Testis (tissue), 3 donors: Measurements from ENCODE around the gene ATMIN. TPM values are rescaled to one million over a fixed set of nuclear protein-coding genes. Genes with fewer than 3 reads are reported as not detected.

Experiments used
- DNase-seq: peaks from one replicate; pipeline ENCODE4 v3.0.0-alpha.2; 2019
- H3K27ac ChIP-seq, 2 donors: fragments of 200-600 bp; sonication (generic); one replicate each; pipeline ENCODE4 v1.5.1; 2019
- H3K27me3 ChIP-seq: fragments of 200-600 bp; sonication (generic); one replicate; pipeline ENCODE4 v1.5.1; 2019
- H3K36me3 ChIP-seq: fragments of 200-600 bp; sonication (generic); one replicate; pipeline ENCODE4 v1.5.1; 2017; ENCODE audit warnings: low read depth; ENCODE audit errors: missing control alignments
- H3K4me1 ChIP-seq: fragments of 200-600 bp; sonication (generic); one replicate; pipeline ENCODE4 v1.5.1; 2019
- H3K4me3 ChIP-seq, 2 donors: fragments of 200-600 bp; sonication (generic); one replicate each; pipeline ENCODE4 v1.5.1; 2017 to 2019
- H3K9me3 ChIP-seq: fragments of 200-600 bp; sonication (generic); one replicate; pipeline ENCODE4 v1.5.1; 2017
- POLR2A ChIP-seq: fragments of 450-650 bp; IDR thresholded peaks from one replicate; pipeline ENCODE4 v1.6.1; 2017; ENCODE audit warnings: antibody characterized with exemption, mild to moderate bottlenecking, moderate library complexity
- WGBS, 2 donors: methylation state at CpG; one replicate each; pipeline ENCODE4 v1.1.5; 2018; 5-methylcytosine and 5-hydroxymethylcytosine counted together
- intact Hi-C: fragments of 100-400 bp; cut with DNase I; formaldehyde crosslinking; loops from one replicate; pipeline ENCODE4 v1.15.1; 2023; ENCODE audit warnings: low total_unique reads
- polyA plus RNA-seq: library from polyadenylated mRNA; stranded (reverse); fragments of 350-450 nt; fragmentation: Illumina TruSeq; extraction: RNeasy Lipid Tissue Mini Kit (QIAGEN cat#74804); gene quantifications from one replicate; pipeline ENCODE4 v1.2.3, GENCODE V29; 2014; ENCODE audit warnings: low read depth, low replicate concordance; ENCODE audit not compliant: insufficient read depth
- total RNA-seq, 2 donors: library from RNA; depleted of rRNA; stranded (reverse); fragments of >200 nt; gene quantifications; one replicate each; pipeline ENCODE4 v1.2.3, GENCODE V29; 2016
- TF ChIP-seq, protein P1 (sequence below), 3 experiments: fragments of 450-650 bp in 2 of 3; fragments of 200-600 bp in 1 of 3; sonication (generic) in 1 of 3; IDR thresholded peaks; one replicate each; pipeline ENCODE4 v1.5.1; 2016 to 2019; ENCODE audit warnings: antibody characterized with exemption in 3 of 3, mild to moderate bottlenecking in 2 of 3, moderate library complexity in 1 of 3

Gene ATMIN
- total and polyA plus RNA-seq, 3 donors from 2014 or later = 53.6 to 97.3 (median 65.2) TPM

DNA sequence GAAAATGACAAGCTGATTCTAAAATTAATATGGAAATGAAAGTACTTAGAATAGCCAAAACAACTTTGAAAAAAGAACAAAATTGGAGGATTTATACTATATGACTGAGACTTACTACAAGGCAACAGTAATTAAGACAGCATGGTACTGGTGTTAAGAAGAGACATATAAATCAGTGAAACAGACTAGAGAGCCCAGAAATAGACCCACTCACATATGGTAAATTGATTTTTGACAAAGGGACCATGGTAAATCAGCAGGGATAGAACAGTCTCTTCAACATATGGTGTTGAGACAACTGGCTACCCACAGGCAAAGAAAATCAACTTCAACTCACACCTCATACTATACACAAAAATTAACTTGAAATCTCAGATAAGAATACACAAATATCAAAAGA, 41.8 kb upstream of the ATMIN start:
- TF ChIP-seq, protein P1, sequence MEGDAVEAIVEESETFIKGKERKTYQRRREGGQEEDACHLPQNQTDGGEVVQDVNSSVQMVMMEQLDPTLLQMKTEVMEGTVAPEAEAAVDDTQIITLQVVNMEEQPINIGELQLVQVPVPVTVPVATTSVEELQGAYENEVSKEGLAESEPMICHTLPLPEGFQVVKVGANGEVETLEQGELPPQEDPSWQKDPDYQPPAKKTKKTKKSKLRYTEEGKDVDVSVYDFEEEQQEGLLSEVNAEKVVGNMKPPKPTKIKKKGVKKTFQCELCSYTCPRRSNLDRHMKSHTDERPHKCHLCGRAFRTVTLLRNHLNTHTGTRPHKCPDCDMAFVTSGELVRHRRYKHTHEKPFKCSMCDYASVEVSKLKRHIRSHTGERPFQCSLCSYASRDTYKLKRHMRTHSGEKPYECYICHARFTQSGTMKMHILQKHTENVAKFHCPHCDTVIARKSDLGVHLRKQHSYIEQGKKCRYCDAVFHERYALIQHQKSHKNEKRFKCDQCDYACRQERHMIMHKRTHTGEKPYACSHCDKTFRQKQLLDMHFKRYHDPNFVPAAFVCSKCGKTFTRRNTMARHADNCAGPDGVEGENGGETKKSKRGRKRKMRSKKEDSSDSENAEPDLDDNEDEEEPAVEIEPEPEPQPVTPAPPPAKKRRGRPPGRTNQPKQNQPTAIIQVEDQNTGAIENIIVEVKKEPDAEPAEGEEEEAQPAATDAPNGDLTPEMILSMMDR (IDR thresholded peaks at IDR 0.05) = no peak
- TF ChIP-seq POLR2A = no peak
- intact Hi-C loops = no loop called here
- no peaks in the 10 kb centered on the region for H3K27me3 ChIP-seq
- no peaks in the 10 kb centered on the region for H3K4me1 ChIP-seq
- H3K9me3 ChIP-seq = no peaks in the 10 kb centered on the region
- H3K36me3 ChIP-seq = no peaks in the 10 kb centered on the region
- no peak overlapping the region for H3K4me3 ChIP-seq
- DNase-seq = no peak
- no peak overlapping the region for H3K27ac ChIP-seq

DNA sequence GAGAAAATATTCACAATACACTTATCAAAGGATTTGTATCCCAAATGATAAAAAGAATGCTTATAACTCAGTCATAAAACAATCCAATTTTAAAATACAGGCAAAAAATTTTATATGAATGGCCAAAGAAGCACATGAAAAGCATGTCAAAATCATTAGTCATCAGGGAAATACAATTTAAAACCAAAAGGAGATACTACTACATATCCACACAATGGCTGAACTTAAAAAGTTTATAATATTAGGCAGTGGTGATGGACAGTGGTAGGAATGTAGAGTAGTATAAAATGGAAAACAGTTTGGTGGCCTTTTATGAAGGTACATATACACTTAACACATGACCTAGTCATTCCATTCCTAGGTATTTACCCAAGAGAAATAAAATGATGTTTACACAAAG, 41.2 kb upstream of the ATMIN start:
- no peaks in the 10 kb centered on the region for H3K9me3 ChIP-seq
- H3K27me3 ChIP-seq = no peaks in the 10 kb centered on the region
- no peak overlapping the region for H3K27ac ChIP-seq
- intact Hi-C loops = no loop called here
- no peak overlapping the region for H3K4me3 ChIP-seq
- H3K36me3 ChIP-seq = no peaks in the 10 kb centered on the region
- H3K4me1 ChIP-seq = no peaks in the 10 kb centered on the region
- TF ChIP-seq POLR2A = no peak
- TF ChIP-seq, protein P1 (IDR thresholded peaks at IDR 0.05) = no peak
- no peak for DNase-seq

DNA sequence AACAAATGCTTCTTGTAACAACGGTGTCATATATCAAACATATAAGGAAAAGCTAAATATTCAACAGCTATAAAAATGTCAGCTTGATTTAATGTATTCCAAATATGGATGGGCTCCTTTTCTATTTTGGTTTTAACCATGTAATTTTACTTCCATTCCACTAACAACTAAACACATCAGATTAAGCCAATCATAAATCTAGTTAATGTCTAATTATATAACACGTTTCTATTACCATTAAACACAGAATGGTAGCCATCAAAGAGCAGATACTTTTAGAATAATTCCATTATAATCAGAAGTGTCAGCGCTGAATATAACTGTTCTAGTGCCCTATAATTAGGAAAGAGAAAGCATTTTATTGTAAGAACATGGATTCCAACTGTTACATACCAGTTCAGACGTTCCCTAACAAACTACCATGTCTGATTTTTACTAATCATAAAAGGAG, 38.9 kb upstream of the ATMIN start:
- intact Hi-C loops = no loop called here
- no peak for DNase-seq
- Histone ChIP-seq H3K9me3 (no peaks in the 10 kb centered on the region), H3K4me3 (no peak overlapping the region), H3K36me3 (no peaks in the 10 kb centered on the region), H3K27me3 (no peaks in the 10 kb centered on the region), H3K27ac (no peak overlapping the region), H3K4me1 (no peaks in the 10 kb centered on the region)
- WGBS, 2 donors = 47 to 61% methylated on average over 4 of the region's 4 CpGs
- TF ChIP-seq, protein P1 (IDR thresholded peaks at IDR 0.05) = no peak
- no peak for TF ChIP-seq POLR2A

DNA sequence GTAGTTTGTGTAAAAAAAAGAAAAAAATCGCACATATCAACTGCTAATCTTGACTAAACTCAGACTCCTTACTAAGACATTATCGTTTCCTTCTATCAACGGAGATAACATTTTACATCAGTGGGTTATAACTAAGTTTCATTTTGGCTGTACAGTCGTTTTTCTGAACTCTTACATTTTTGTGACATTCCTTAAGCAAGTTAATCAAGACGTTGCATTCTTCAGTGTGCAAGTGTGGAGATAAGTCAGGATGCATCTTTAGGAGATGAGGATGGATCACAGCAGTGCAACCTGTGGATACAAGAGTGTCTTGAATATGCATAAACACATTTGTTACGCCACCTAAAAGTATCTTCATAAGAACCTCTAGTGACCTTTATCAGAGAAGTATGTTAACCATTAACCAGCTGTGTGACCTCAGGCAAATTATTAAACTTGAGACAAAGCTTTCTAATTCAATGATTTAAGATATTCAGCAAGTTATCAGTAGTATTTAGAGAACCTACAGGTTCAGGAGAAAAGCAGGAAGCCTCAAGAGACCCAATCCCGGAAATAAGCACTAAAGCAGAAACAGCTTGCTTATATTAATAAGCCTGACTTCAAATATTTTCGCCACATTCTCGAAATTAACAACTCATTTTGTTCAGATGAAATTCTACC, 38.4 kb upstream of the ATMIN start:
- H3K27me3 ChIP-seq = no peaks in the 10 kb centered on the region
- H3K27ac ChIP-seq = no peak overlapping the region
- intact Hi-C loops = no loop called here
- DNase-seq = no peak
- no peak overlapping the region for H3K4me3 ChIP-seq
- 40 to 52% methylated on average over 9 of the region's 9 CpGs for WGBS, 2 donors
- H3K4me1 ChIP-seq = no peaks in the 10 kb centered on the region
- no peaks in the 10 kb centered on the region for H3K36me3 ChIP-seq
- H3K9me3 ChIP-seq = no peaks in the 10 kb centered on the region
- no peak for TF ChIP-seq POLR2A
- TF ChIP-seq, protein P1 (IDR thresholded peaks at IDR 0.05) = no peak

DNA sequence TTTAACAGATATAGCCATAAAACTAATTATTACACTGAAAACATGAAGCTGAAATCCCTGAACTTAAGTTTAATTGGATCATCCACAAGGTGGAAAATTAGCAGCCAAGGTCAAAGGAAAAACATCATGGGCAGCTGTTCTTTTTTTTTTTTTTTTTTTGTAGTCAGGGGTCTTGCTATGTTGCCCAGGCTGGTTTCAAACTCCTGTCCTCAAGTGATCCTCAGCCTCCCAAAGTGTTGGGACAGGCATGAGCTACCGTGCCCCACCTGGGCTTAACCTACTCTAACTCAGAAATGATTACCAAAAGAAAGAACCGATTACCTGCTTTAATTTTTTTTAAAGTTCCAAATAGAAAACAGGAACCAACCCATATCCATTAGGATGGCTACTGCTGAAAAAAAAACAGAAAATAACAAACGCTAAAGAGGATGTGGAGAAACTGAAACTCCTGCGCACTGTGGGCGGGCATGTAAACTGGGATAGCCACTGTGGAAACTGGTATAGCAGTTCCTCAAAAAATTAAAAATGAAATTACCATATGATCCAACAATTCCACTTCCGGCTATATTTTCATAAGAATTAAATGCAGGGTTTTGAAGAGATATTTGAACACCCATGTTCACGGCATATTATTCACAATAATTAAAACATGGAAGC, 37.5 kb upstream of the ATMIN start:
- intact Hi-C loops = no loop called here
- H3K27me3 ChIP-seq = no peaks in the 10 kb centered on the region
- DNase-seq = no peak
- no peak for TF ChIP-seq POLR2A
- TF ChIP-seq, protein P1 (IDR thresholded peaks at IDR 0.05) = no peak
- H3K27ac ChIP-seq = no peak overlapping the region
- no peaks in the 10 kb centered on the region for H3K9me3 ChIP-seq
- no peaks in the 10 kb centered on the region for H3K36me3 ChIP-seq
- H3K4me3 ChIP-seq = no peak overlapping the region
- H3K4me1 ChIP-seq = no peaks in the 10 kb centered on the region
- WGBS, 2 donors = 96% methylated on average over 7 of the region's 7 CpGs
